Stimulated activated CD8-positive, alpha-beta memory T cell treated with anti-CD3 and anti-CD28 coated beads, Interleukin-4, amount 100 ng/mL, for 1 hour (primary cell): Measurements from ENCODE around the gene ALK.

Experiments
- DNase-seq, 2 donors: peaks; one replicate each; pipeline ENCODE4 v3.0.0-alpha.2; 2020; ENCODE audit warnings: low read depth in 2 of 2, low spot score in 1 of 2

ALK gene

GRCh38 chr2:29182920-29183319 is 738.5 kb downstream of the ALK start:
- DNase-seq: no peak

- DNase-seq: no peak
Observed at GRCh38 chr2:29182334-29182733, 739.1 kb downstream of the ALK start.

- DNase-seq: no peak
Observed at GRCh38 chr2:29175338-29175737, 746.0 kb downstream of the ALK start.

- no peak for DNase-seq
Observed at GRCh38 chr2:29174937-29175336, 746.4 kb downstream of the ALK start.

DNA sequence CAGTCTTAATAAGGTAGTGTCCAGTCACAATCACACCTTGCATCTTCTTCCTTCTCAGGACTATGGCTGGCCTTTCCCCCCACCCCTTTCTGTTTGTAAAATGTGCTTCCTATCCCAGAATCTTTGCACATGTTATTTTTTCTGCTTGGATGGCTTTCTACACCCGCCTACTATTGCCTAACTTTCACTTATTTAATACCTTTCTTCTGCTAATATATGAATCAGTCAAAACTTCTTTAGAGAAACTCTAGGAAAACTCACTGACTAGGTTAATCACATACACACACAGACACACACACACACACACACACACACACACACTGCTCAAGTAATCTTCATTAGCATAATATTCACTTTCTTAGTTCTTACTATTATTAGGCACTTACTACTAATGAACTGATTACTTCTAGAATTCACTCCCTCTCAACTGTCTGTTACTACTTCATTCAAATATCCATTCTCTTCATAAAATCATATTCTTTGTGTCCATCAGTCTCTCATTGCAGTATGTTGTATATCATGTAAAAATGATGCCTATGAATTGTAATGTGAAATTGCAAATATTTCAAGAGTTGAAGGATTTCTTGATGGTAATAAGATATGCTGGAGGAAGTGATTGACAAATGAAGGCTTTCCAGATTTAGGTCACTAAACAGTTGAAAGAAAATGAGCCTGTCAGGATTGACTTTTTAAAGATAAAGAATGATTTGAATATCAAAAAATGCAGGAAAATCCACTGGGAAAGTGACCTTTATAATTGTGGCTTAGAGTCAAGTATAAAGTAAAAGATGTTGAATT is 754.9 kb downstream of the ALK start:
- no peak for DNase-seq

DNA sequence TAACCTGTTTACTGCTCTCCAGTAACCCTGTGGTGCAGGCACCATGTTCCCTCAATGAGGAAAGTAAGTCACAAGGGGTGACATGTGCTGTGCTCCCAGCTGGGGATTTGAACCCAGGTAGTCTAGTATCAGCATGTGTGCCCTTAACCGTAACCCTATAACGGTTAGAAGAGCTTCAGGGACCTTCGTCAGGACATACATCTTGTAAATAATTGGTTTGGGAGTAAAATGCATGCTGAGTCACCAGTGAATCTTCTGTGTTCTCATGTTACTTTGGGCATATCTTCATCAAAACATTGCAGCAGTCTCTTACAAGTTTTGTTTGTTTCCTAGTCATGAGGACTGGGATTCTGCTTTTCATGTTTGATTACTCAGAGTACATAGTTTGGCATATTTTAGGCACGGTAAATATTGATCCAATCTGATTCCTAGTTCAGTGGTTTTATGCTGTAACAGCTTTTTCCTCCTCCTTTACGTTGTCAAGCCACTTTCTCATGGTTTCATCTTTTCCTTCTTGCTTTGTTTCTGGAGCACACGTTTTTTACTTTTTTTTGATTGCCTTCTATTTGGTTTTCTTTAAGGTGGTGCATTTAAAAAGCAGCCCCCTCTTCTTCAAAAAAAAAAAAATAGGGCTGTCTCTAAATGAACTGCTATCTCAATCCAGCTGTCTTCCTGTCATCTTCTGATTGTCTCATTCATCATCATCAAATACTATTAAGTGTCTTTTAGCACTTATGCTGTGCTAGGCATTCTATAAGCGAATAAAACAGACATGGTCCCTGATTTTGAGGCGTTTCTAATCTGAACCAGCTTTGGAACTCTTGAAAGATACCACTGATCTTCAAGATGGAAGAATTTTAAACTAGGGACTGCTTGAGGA is 755.8 kb downstream of the ALK start:
- DNase-seq: no peak

- DNase-seq: no peak
Observed at GRCh38 chr2:29164091-29164846, 757.1 kb downstream of the ALK start.

DNA sequence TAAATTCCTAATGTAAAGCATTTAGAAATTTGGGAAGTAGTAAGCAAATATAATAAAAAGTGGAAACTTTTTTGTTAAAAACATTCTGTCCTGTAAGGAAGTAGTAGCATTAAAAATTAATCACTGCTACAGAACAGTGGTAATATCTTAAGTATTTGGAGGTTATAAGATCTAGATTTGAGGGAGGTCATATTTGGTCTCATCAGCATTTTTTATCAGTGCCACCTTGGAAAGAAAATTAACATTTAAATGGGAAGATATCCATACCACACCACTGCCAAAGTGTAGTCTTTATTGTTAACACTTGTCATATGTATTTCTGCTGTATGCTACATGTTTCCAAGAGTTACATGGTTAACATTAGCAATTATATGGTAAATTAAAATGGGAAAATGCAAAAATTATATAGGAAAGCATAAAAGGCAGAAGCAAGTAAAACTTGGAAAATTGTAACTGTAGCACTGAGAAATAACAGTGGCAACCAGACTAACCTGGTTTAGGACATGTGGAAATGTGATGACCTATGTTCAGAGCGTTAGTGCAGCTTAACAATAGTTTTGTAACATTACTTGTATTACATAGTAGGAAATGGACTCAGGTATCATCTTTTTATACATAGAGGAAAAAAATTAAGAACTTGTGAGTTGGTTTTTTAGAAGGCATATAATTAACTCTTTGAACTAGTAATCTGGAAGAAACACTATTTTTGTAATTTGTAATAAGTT is 759.0 kb downstream of the ALK start:
- DNase-seq: no peak

DNA sequence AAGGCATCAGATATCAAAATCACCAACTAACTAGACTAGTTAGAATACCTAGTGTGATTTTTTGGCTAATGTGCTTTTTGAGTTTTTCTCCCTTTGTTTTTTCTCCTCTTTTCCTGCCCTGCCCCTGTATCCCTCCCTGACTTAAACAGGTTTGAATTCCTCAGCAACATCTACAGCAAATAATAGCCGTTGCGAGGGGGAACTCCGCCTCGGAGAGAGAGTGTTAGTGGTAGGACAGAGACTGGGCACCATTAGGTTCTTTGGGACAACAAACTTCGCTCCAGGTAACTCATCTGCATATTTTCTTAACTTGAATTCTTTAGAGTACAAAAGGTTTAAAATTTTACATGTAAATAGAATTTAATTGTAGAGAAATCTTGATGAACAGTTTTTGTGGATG is 761.2 kb downstream of the ALK start:
- DNase-seq: no peak

DNA sequence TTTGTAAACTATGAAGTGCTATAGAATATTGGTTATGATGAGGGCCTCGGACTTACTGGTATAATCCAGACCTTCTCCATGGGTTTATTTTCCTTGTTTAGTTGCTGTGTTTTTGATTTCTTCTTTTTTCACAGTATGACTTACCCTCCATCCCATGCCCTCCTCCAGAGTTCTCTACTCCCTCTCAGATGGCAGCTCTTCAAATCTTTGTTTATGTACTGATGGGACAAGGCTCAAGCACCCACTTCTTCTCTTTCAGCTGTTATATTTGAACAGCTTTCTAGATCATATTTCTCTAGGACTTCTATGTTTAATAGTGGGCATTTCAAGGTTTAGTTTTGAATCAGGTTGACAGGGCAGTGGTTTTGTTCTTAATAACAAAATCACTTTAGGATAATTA is 762.3 kb downstream of the ALK start:
- no peak for DNase-seq

GRCh38 chr2:29157131-29157530 is 764.3 kb downstream of the ALK start:
- DNase-seq: no peak

DNA sequence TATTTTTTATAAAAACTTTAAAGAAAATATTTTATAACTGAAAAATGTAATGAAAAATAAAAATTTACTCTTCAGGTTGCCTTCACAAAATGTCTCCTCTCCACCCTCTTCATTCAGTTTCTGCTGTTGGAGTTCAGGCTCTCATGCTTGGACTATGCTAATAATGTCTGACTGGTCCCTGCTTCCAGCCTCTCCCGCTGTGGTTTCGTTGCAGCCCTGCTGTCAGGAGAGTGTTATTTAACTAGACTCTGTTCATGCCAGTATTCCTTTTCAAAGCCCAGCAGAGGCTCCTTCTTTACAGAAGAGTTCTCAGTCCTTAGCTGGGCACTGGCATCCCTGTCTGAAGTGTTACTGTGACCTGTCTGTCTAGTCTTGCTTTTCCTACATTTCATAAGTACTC is 765.8 kb downstream of the ALK start:
- no peak for DNase-seq

- DNase-seq: no peak
Observed at GRCh38 chr2:29154610-29155009, 766.8 kb downstream of the ALK start.

DNA sequence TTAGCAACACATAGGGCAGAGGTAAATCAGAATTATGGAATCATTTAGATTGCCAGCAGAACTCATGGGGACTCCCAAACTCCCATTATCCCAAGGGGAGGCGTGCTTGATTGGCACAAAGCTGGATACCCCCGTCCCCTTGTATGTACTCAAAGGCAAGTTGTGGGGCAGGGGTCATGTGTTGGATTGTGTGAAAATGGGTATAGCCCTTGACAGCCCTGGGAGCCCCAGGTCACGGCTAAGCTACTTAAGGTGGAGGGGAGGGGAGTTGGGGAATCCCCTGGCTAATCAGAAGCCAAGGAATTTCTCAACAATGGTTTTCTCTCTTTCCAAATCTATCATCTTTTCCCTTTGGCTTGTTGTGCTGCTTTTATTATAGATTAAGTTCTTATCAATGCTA is 773.4 kb downstream of the ALK start:
- no peak for DNase-seq

GRCh38 chr2:29146197-29146596 is 775.2 kb downstream of the ALK start:
- DNase-seq: no peak

DNA sequence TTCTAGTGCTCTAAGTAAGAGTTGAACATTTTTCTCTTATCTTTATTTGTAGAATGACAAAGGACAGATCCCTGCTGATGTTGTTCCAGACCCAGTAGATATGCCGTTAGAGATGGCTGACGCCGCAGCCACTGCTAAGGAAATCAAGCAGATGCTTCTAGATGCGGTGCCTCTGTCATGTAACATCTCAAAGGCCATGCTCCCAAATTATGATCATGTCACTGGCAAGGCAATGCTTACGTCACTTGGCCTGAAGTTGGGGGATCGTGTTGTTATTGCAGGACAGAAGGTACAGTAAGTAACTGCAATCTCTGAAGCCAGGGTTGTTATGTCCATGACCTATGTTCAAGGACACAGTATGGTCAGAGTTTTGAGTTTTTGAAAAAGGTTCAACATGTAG is 777.7 kb downstream of the ALK start:
- DNase-seq: no peak
